Measurements from ENCODE around the gene S100A7A.

The S100A7A gene

DNA sequence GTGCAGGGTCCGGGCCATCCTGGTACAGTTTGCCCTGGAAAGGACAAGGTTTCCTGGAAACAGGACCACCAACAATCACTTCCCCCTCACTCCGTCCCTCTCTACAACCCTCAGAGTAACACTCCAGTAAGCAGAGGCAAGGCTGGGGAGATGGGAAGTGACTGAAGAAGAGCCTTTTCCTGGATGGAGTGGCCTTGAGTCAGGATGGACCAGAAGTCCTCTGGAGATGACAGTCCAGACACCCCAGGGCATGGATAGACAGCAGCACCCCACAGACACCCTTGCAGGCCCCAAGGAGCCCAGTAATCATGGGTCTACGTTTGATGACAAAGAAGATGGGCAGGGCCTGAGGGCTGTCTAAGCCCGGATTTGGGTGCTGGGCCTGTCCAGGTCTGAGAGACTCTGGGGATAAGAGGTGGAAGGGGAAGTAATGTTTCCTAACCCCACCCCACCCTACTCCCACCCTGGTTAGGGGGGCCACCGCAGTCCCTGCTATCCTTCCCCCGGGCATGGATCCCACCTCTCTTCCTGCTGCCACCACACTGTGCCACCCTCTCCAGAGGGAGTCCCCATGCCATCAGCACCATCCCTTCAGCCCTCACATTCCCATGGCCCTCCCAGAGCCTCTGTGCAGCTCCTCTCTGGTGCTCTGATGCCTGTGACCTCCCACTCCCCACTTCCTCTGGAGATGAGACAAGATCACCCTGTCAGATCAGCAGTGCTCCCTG is 18.2 kb upstream of the S100A7A start:
- Histone ChIP-seq H3K9me2 (replicated peaks; ENCODE audit: control insufficient read depth, low read length) (no peaks in the 10 kb centered on the region), H3K27me3 (ENCODE audit: control insufficient read depth, low read length) (no peaks in the 10 kb centered on the region), H3K36me3 (ENCODE audit: control insufficient read depth, low read length) (no peaks in the 10 kb centered on the region), H3K79me2 (ENCODE audit: control insufficient read depth, low read length) (no peaks in the 10 kb centered on the region), H3K4me3 (ENCODE audit: low read length) (no peak overlapping the region), H3K4me1 (ENCODE audit: control insufficient read depth, low read length) (no peaks in the 10 kb centered on the region), H3K27ac (ENCODE audit: low read depth, low read length) (no peak overlapping the region), H4K20me1 (ENCODE audit: control insufficient read depth, insufficient read depth, low read depth, low read length) (no peaks in the 10 kb centered on the region), H3F3A (ENCODE audit: control insufficient read depth, insufficient read depth) (no peaks in the 10 kb centered on the region), H3K9me3 (ENCODE audit: control insufficient read depth, insufficient read depth, low read length) (no peaks in the 10 kb centered on the region), H3K4me2 (ENCODE audit: low read length) (no peak overlapping the region)
- TF ChIP-seq, protein P1, sequence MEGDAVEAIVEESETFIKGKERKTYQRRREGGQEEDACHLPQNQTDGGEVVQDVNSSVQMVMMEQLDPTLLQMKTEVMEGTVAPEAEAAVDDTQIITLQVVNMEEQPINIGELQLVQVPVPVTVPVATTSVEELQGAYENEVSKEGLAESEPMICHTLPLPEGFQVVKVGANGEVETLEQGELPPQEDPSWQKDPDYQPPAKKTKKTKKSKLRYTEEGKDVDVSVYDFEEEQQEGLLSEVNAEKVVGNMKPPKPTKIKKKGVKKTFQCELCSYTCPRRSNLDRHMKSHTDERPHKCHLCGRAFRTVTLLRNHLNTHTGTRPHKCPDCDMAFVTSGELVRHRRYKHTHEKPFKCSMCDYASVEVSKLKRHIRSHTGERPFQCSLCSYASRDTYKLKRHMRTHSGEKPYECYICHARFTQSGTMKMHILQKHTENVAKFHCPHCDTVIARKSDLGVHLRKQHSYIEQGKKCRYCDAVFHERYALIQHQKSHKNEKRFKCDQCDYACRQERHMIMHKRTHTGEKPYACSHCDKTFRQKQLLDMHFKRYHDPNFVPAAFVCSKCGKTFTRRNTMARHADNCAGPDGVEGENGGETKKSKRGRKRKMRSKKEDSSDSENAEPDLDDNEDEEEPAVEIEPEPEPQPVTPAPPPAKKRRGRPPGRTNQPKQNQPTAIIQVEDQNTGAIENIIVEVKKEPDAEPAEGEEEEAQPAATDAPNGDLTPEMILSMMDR (IDR thresholded peaks at IDR 0.05; ENCODE audit: low read depth, low read length, poor library complexity, severe bottlenecking): no peak
- TF ChIP-seq EZH2phosphoT487 (IDR thresholded peaks at IDR 0.05; ENCODE audit: borderline replicate concordance, low read length): no peak

DNA sequence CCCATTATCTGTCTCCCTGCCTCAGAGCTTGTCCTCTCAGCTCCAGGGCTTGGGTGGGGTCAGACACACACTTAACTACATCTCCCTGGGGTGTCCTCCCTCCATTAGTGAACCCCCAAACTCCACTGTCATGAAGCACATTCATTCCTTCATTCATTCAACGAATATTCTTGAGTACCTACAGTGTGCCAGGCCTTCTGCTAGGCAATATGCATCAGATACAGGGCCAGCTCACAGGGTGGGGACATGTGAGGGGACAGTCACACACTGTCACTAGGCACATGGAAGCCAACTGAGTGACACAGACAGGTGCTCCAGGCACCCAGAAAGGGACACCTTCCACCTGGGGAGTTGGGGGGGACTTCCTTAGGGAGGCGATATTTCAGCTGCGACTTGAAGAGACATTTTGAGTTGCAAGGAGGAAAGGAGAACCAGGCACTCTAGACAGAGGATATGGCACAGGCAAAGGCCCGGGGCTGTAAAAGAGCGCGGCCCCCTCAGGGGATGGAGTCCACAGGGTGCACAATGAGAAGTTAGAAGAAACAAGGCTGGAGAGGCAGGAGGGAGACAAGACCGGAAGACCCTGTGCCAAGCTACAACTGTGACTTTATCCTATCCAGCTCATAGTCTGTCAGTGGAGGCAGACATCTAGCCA is 16.8 kb upstream of the S100A7A start:
- H3K9me2 ChIP-seq (replicated peaks; ENCODE audit: control insufficient read depth, low read length): no peaks in the 10 kb centered on the region
- TF ChIP-seq EZH2phosphoT487 (IDR thresholded peaks at IDR 0.05; ENCODE audit: borderline replicate concordance, low read length): no peak
- TF ChIP-seq, protein P1 (IDR thresholded peaks at IDR 0.05; ENCODE audit: low read depth, low read length, poor library complexity, severe bottlenecking): no peak
- no peak overlapping the region for H3K4me3 ChIP-seq (ENCODE audit: low read length)
- no peaks in the 10 kb centered on the region for H3K4me1 ChIP-seq (ENCODE audit: control insufficient read depth, low read length)
- H3K9me3 ChIP-seq (ENCODE audit: control insufficient read depth, insufficient read depth, low read length): no peaks in the 10 kb centered on the region
- no peaks in the 10 kb centered on the region for H4K20me1 ChIP-seq (ENCODE audit: control insufficient read depth, insufficient read depth, low read depth, low read length)
- no peak overlapping the region for H3K27ac ChIP-seq (ENCODE audit: low read depth, low read length)
- no peak overlapping the region for H3K4me2 ChIP-seq (ENCODE audit: low read length)
- no peaks in the 10 kb centered on the region for H3K79me2 ChIP-seq (ENCODE audit: control insufficient read depth, low read length)
- H3K36me3 ChIP-seq (ENCODE audit: control insufficient read depth, low read length): no peaks in the 10 kb centered on the region
- no peaks in the 10 kb centered on the region for H3K27me3 ChIP-seq (ENCODE audit: control insufficient read depth, low read length)
- no peaks in the 10 kb centered on the region for H3F3A ChIP-seq (ENCODE audit: control insufficient read depth, insufficient read depth)

DNA sequence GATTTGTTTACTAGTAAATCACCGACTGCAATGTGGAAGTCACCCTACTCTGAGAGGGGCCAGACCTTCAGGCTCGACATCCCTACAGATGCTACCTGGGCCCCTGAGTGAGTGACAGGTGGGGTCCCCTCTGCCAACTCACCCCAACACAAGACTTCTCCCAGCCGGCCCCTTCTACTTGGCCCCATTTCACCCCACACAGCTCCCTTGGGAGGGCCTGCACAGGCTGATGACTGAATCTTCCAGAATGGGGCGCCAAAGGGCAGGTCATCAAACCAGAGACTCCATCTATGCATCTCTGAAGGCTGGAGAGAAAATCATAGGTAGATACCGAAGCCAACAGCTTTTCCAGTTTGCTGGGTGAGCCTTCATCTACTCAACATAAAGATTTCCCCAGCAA is 16.1 kb upstream of the S100A7A start:
- Histone ChIP-seq H3K9me2 (replicated peaks; ENCODE audit: control insufficient read depth, low read length) (no peaks in the 10 kb centered on the region), H3K27ac (ENCODE audit: low read depth, low read length) (no peak overlapping the region), H3K79me2 (ENCODE audit: control insufficient read depth, low read length) (no peaks in the 10 kb centered on the region), H3K4me3 (ENCODE audit: low read length) (no peak overlapping the region), H4K20me1 (ENCODE audit: control insufficient read depth, insufficient read depth, low read depth, low read length) (no peaks in the 10 kb centered on the region), H3K4me2 (ENCODE audit: low read length) (no peak overlapping the region), H3K9me3 (ENCODE audit: control insufficient read depth, insufficient read depth, low read length) (no peaks in the 10 kb centered on the region), H3K27me3 (ENCODE audit: control insufficient read depth, low read length) (no peaks in the 10 kb centered on the region), H3K36me3 (ENCODE audit: control insufficient read depth, low read length) (no peaks in the 10 kb centered on the region), H3F3A (ENCODE audit: control insufficient read depth, insufficient read depth) (no peaks in the 10 kb centered on the region), H3K4me1 (ENCODE audit: control insufficient read depth, low read length) (no peaks in the 10 kb centered on the region)
- no peak for TF ChIP-seq EZH2phosphoT487 (IDR thresholded peaks at IDR 0.05; ENCODE audit: borderline replicate concordance, low read length)
- TF ChIP-seq, protein P1 (IDR thresholded peaks at IDR 0.05; ENCODE audit: low read depth, low read length, poor library complexity, severe bottlenecking): no peak
